Activated T-helper 2 cell treated with anti-CD3 and anti-CD28 coated beads, Interferon-gamma antibody, Interleukin-2, Interleukin-4, amounts not matched to agents 10 μg/mL and 5 μg/mL and 100 μg/mL, durations not matched to agents 14 hours and 24 hours and 36 hours (primary cell): ENCODE measurements around the gene PIK3CB. TPM values are rescaled to one million over a fixed set of nuclear protein-coding genes. Genes with fewer than 3 reads are reported as not detected.
"Not testable (repeated sequence)": the region's sequence is repeated elsewhere in the genome, so short reads cannot be mapped to it uniquely, and the experiment has no call there.

Experiments
- DNase-seq: peaks from one replicate; pipeline ENCODE4 v3.0.0; 2021; ENCODE audit warnings: low spot score
- H3K27ac Mint-ChIP-seq: one replicate; pipeline ENCODE4 v1.8.0; 2021; ENCODE audit warnings: mixed read lengths
- H3K27me3 Mint-ChIP-seq: one replicate; pipeline ENCODE4 v1.8.0; 2021; ENCODE audit warnings: low read depth, mixed read lengths
- H3K36me3 Mint-ChIP-seq: one replicate; pipeline ENCODE4 v1.8.0; 2021; ENCODE audit warnings: low read depth, mixed read lengths
- H3K4me1 Mint-ChIP-seq: one replicate; pipeline ENCODE4 v1.8.0; 2021; ENCODE audit warnings: low read depth, mixed read lengths
- H3K4me3 Mint-ChIP-seq: one replicate; pipeline ENCODE4 v1.8.0; 2021; ENCODE audit warnings: low read depth, mild to moderate bottlenecking, moderate library complexity, mixed read lengths
- H3K9me3 Mint-ChIP-seq: one replicate; pipeline ENCODE4 v1.8.0; 2021; ENCODE audit warnings: mixed read lengths
- intact Hi-C: fragments of 100-400 bp; cut with micrococcal nuclease; formaldehyde crosslinking; loops from one replicate; pipeline ENCODE4 v1.15.1; 2023
- total RNA-seq: library from RNA; stranded (reverse); gene quantifications from 2 replicates; pipeline ENCODE4 v1.2.3, GENCODE V29; 2022

Gene PIK3CB
- total RNA-seq, 1 donor from 2014 or later: 19.2 TPM

GRCh38 chr3:138696666-138697370 lies 137.9 kb downstream of the PIK3CB start:
- Mint-ChIP-seq H3K4me3 (no peak overlapping the region), H3K27me3 (no peaks in the 10 kb centered on the region), H3K9me3 (no peaks in the 10 kb centered on the region), H3K4me1 (no peaks in the 10 kb centered on the region), H3K27ac (no peak overlapping the region), H3K36me3 (peaks cover 5% of the 10 kb centered on the region)
- intact Hi-C loops: loop anchor here (10.0 kb wide), 1 partner anchor 138 kb away; the partner anchor contains the start of gene PIK3CB
- no peak for DNase-seq

GRCh38 chr3:138694287-138695007 lies 140.3 kb downstream of the PIK3CB start:
- Mint-ChIP-seq H3K27me3 (no peaks in the 10 kb centered on the region), H3K36me3 (peaks cover 3% of the 10 kb centered on the region), H3K4me1 (no peaks in the 10 kb centered on the region), H3K4me3 (no peak overlapping the region), H3K27ac (no peak overlapping the region), H3K9me3 (no peaks in the 10 kb centered on the region)
- DNase-seq: no peak
- intact Hi-C loops: loop anchor here (10.0 kb wide), 1 partner anchor 140 kb away; the partner anchor contains the start of gene PIK3CB

GRCh38 chr3:138692152-138692551 lies 142.6 kb downstream of the PIK3CB start:
- intact Hi-C loops: loop anchor here (10.0 kb wide), 1 partner anchor 143 kb away; the partner anchor contains the start of gene PIK3CB
- H3K27ac Mint-ChIP-seq: no peak overlapping the region

GRCh38 chr3:138691351-138691750 lies 143.4 kb downstream of the PIK3CB start:
- H3K4me1 Mint-ChIP-seq: peaks cover 13% of the 10 kb centered on the region
- H3K27me3 Mint-ChIP-seq: no peaks in the 10 kb centered on the region
- no peaks in the 10 kb centered on the region for H3K9me3 Mint-ChIP-seq
- intact Hi-C loops: loop anchor here (10.0 kb wide), 1 partner anchor 143 kb away; the partner anchor contains the start of gene PIK3CB
- no peak overlapping the region for H3K4me3 Mint-ChIP-seq
- no peak for DNase-seq
- H3K27ac Mint-ChIP-seq: no peak overlapping the region
- H3K36me3 Mint-ChIP-seq: peaks cover 7% of the 10 kb centered on the region

More at GRCh38 chr3:138692152-138692551, 142.6 kb downstream of the PIK3CB start:
- Mint-ChIP-seq H3K27me3 (no peaks in the 10 kb centered on the region), H3K4me1 (peaks cover 6% of the 10 kb centered on the region), H3K4me3 (no peak overlapping the region), H3K36me3 (peaks cover 7% of the 10 kb centered on the region), H3K9me3 (no peaks in the 10 kb centered on the region)
- no peak for DNase-seq

- peaks cover 13% of the 10 kb centered on the region for H3K4me1 Mint-ChIP-seq
- intact Hi-C loops: loop anchor here (10.0 kb wide), 1 partner anchor 145 kb away; the partner anchor contains the start of gene PIK3CB
- no peaks in the 10 kb centered on the region for H3K9me3 Mint-ChIP-seq
- no peak overlapping the region for H3K27ac Mint-ChIP-seq
- H3K27me3 Mint-ChIP-seq: no peaks in the 10 kb centered on the region
- peaks cover 7% of the 10 kb centered on the region for H3K36me3 Mint-ChIP-seq
- no peak for DNase-seq
- no peak overlapping the region for H3K4me3 Mint-ChIP-seq
Observed at GRCh38 chr3:138690036-138690435, 144.7 kb downstream of the PIK3CB start.

- no peak for DNase-seq
- no peak overlapping the region for H3K27ac Mint-ChIP-seq
- H3K4me1 Mint-ChIP-seq: peaks cover 13% of the 10 kb centered on the region
- no peak overlapping the region for H3K4me3 Mint-ChIP-seq
- H3K36me3 Mint-ChIP-seq: peaks cover 7% of the 10 kb centered on the region
- intact Hi-C loops: loop anchor here (5.0 kb wide), 1 partner anchor 97 kb away; the partner anchor contains the start of gene CEP70
- no peaks in the 10 kb centered on the region for H3K27me3 Mint-ChIP-seq
- H3K9me3 Mint-ChIP-seq: no peaks in the 10 kb centered on the region
Observed at GRCh38 chr3:138688871-138689299, 145.8 kb downstream of the PIK3CB start.

- no peaks in the 10 kb centered on the region for H3K27me3 Mint-ChIP-seq
- no peak overlapping the region for H3K4me3 Mint-ChIP-seq
- H3K9me3 Mint-ChIP-seq: no peaks in the 10 kb centered on the region
- H3K36me3 Mint-ChIP-seq: peaks cover 7% of the 10 kb centered on the region
- no peak for DNase-seq
- H3K4me1 Mint-ChIP-seq: peaks cover 13% of the 10 kb centered on the region
- intact Hi-C loops: loop anchor here (5.0 kb wide), 1 partner anchor 95 kb away; the partner anchor contains the start of gene CEP70
- peak overlapping the region; percentile 35 for H3K27ac Mint-ChIP-seq
Observed at GRCh38 chr3:138687236-138687635, 147.5 kb downstream of the PIK3CB start.

- peaks cover 13% of the 10 kb centered on the region for H3K4me1 Mint-ChIP-seq
- H3K9me3 Mint-ChIP-seq: no peaks in the 10 kb centered on the region
- intact Hi-C loops: loop anchor here (5.0 kb wide), 1 partner anchor 94 kb away; the partner anchor contains the start of gene CEP70
- H3K27me3 Mint-ChIP-seq: no peaks in the 10 kb centered on the region
- H3K36me3 Mint-ChIP-seq: peaks cover 7% of the 10 kb centered on the region
- peak overlapping the region; percentile 35 for H3K27ac Mint-ChIP-seq
- H3K4me3 Mint-ChIP-seq: no peak overlapping the region
- DNase-seq: no peak
Observed at GRCh38 chr3:138686771-138687221, 147.9 kb downstream of the PIK3CB start.

GRCh38 chr3:138684396-138684795 lies 150.3 kb downstream of the PIK3CB start:
- Mint-ChIP-seq H3K4me1 (peaks cover 13% of the 10 kb centered on the region), H3K27ac (no peak overlapping the region), H3K36me3 (peaks cover 12% of the 10 kb centered on the region), H3K9me3 (no peaks in the 10 kb centered on the region), H3K27me3 (no peaks in the 10 kb centered on the region), H3K4me3 (no peak overlapping the region)
- intact Hi-C loops: no loop called here
- no peak for DNase-seq

- Mint-ChIP-seq H3K27ac (no peak overlapping the region), H3K4me1 (peaks cover 11% of the 10 kb centered on the region), H3K27me3 (no peaks in the 10 kb centered on the region), H3K9me3 (no peaks in the 10 kb centered on the region), H3K36me3 (peaks cover 11% of the 10 kb centered on the region), H3K4me3 (no peak overlapping the region)
- DNase-seq: no peak
- intact Hi-C loops: no loop called here
Observed at GRCh38 chr3:138682648-138683047, 152.1 kb downstream of the PIK3CB start.

GRCh38 chr3:138681463-138682220 lies 153.1 kb downstream of the PIK3CB start:
- no peaks in the 10 kb centered on the region for H3K9me3 Mint-ChIP-seq
- intact Hi-C loops: no loop called here
- peaks cover 17% of the 10 kb centered on the region for H3K36me3 Mint-ChIP-seq
- H3K4me1 Mint-ChIP-seq: peaks cover 2% of the 10 kb centered on the region
- H3K4me3 Mint-ChIP-seq: no peak overlapping the region
- H3K27ac Mint-ChIP-seq: no peak overlapping the region
- no peaks in the 10 kb centered on the region for H3K27me3 Mint-ChIP-seq
- no peak for DNase-seq

GRCh38 chr3:138680974-138681373 lies 153.8 kb downstream of the PIK3CB start:
- H3K27me3 Mint-ChIP-seq, intact Hi-C loops, H3K27ac Mint-ChIP-seq, H3K4me3 Mint-ChIP-seq, H3K4me1 Mint-ChIP-seq, H3K9me3 Mint-ChIP-seq, DNase-seq: not testable (repeated sequence)
- peaks cover 22% of the 10 kb centered on the region for H3K36me3 Mint-ChIP-seq
